Measurements from ENCODE around the gene FMN1.

Gene FMN1

DNA sequence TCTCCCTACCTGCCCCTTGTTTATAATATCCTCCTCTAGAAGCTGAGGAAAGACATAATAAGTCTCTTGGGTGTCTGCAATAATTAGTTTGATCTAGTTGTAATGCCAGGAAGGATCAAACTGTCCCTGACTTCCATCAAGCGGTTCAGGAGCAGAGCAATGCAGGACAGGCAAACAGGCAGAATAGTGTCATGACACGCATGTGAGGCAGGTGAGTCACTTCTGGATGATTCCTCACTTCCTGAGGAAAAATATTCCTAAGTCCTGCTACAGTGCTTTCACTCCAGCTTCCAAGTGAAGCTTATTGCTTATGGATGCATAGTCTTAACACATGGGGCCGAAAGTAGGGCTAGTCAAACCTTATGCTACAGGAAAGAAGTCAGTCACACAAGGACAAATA is 390.9 kb downstream of the FMN1 start:
- H3K9me3 ChIP-seq (replicated peaks in 1 of 11), result peaks cover 5 to 12% (median 10%) of the 10 kb centered on the region in 11 experiments; a peak in 19 of 22 replicates
- no peak for TF ChIP-seq Cebpa-rat (IDR thresholded peaks at IDR 0.05)
- no peaks in the 10 kb centered on the region for H3K27me3 ChIP-seq
- H3K27ac ChIP-seq, result no peak overlapping the region
- peaks cover 0 to 10% (median 5%) of the 10 kb centered on the region in 10 experiments; a peak in 9 of 20 replicates for H3K4me1 ChIP-seq
- H3K36me3 ChIP-seq, result peaks cover 0 to 72% (median 0%) of the 10 kb centered on the region in 11 experiments; a peak in 4 of 22 replicates
- no peak overlapping the region for H3K9ac ChIP-seq
- no peak overlapping the region for H3K4me2 ChIP-seq
- no peaks in the 10 kb centered on the region; a peak in 2 of 22 replicates for H4K20me1 ChIP-seq
- no peak overlapping the region for H3K4me3 ChIP-seq

DNA sequence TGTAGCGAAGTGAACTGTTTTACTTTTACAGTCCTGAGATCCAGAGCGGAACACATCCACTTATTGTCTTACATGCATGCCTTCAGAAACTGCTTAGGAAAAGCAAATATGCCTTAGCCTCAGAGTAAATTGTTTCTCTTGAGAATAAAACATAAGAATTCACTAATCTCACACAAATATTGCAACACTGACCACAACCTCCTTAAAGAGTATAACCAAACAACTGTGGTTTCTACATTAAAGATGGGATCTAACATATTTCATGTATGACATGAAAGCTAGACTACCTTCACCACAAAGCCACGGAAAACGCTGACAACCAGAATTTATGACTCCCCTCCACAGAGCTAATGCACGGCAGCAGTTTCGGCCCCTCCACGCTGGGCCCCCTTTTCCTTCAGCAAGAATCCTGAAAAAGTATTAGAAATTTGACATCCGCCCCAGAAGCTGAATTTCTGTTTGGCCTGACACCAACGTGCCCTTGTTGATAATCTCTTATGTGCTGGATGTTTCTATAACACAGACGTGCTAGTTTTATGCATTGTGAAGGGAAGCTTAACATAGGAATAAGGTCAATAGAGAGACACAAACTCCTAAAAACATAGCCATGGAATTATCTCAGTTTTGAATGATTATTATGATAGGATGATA is 392.1 kb downstream of the FMN1 start:
- Histone ChIP-seq H3K27ac (no peak overlapping the region), H3K9me3 (replicated peaks in 1 of 11) (peaks cover 5 to 12% (median 10%) of the 10 kb centered on the region in 11 experiments; a peak in 19 of 22 replicates), H3K36me3 (peaks cover 0 to 77% (median 0%) of the 10 kb centered on the region in 11 experiments; a peak in 4 of 22 replicates), H3K4me1 (peaks cover 0 to 10% (median 5%) of the 10 kb centered on the region in 10 experiments; a peak in 9 of 20 replicates), H3K27me3 (no peaks in the 10 kb centered on the region), H3K4me3 (no peak overlapping the region), H3K4me2 (peak overlapping the region in 7 of 11 experiments; percentile 8 to 38 (median 22); a peak in 5 of 22 replicates), H4K20me1 (no peaks in the 10 kb centered on the region; a peak in 1 of 22 replicates), H3K9ac (no peak overlapping the region)
- TF ChIP-seq Cebpa-rat (IDR thresholded peaks at IDR 0.05), result no peak

DNA sequence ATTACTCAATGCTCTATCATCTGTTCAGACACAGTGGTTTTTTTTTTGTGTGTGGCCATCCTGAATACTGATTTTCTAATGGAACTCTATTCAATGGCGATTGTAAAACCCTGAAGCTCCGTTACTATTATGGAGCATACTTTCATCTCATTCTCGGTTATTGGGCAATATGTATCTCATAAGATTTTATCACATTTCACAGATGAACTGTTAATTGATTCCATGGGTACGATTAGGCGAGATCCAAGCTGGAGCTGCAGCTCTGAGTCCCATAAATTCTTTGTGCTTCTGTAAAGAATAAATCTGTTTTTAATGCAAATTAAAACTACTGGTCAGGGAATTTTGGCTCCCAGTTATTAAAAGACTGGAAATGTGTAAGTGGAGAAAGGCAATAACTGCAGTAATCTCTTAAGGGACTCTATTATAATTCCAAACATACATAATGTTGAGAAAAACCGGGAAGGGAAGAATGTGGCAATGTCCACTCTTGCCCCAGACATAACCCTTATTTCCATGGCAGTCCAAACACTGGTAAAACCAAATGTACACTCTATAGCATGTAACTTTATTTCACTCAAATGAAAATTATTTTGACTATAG is 394.5 kb downstream of the FMN1 start:
- H3K9ac ChIP-seq, result no peak overlapping the region
- H3K36me3 ChIP-seq, result peaks cover 0 to 89% (median 0%) of the 10 kb centered on the region in 11 experiments; a peak in 4 of 22 replicates
- no peaks in the 10 kb centered on the region for H3K27me3 ChIP-seq
- H3K4me2 ChIP-seq, result no peak overlapping the region
- H3K27ac ChIP-seq, result no peak overlapping the region
- no peak for TF ChIP-seq Cebpa-rat (IDR thresholded peaks at IDR 0.05)
- H3K4me3 ChIP-seq, result no peak overlapping the region
- peaks cover 0 to 10% (median 5%) of the 10 kb centered on the region in 10 experiments; a peak in 9 of 20 replicates for H3K4me1 ChIP-seq
- H4K20me1 ChIP-seq, result no peaks in the 10 kb centered on the region; a peak in 1 of 22 replicates
- peaks cover 5 to 12% (median 10%) of the 10 kb centered on the region in 11 experiments; a peak in 19 of 22 replicates for H3K9me3 ChIP-seq (replicated peaks in 1 of 11)

DNA sequence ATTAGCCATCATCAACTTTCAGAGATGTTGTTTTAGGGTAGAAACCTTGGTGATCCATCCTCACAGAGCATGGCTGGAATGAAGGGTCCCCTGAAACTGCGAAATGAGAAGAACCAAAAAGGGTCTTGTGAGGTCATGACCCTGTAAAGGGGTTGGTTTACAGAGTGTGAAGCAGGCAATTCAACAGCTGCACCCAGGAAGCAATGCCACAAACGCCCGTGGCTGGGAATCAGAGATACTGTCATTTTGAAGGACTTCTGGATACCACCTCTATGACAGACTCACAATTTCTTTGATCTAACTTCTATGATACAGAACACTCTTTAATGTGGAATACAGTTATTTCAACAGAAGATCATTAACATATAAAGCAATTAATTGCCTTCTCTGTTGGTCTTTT is 397.7 kb downstream of the FMN1 start:
- H3K4me1 ChIP-seq, result 0 out of 20 replicates have a peak, but pooled peaks cover 0 to 4% (median 0%) of the 10 kb centered on the region in 10 experiments
- H3K27ac ChIP-seq, result no peak overlapping the region
- H3K27me3 ChIP-seq, result no peaks in the 10 kb centered on the region
- H3K4me2 ChIP-seq, result no peak overlapping the region
- no peaks in the 10 kb centered on the region for H3K9me3 ChIP-seq (replicated peaks in 1 of 11)
- H3K4me3 ChIP-seq, result no peak overlapping the region
- no peak for TF ChIP-seq Cebpa-rat (IDR thresholded peaks at IDR 0.05)
- H3K36me3 ChIP-seq, result peaks cover 0 to 81% (median 0%) of the 10 kb centered on the region in 11 experiments; a peak in 4 of 22 replicates
- H4K20me1 ChIP-seq, result no peaks in the 10 kb centered on the region; a peak in 1 of 22 replicates
- H3K9ac ChIP-seq, result no peak overlapping the region

DNA sequence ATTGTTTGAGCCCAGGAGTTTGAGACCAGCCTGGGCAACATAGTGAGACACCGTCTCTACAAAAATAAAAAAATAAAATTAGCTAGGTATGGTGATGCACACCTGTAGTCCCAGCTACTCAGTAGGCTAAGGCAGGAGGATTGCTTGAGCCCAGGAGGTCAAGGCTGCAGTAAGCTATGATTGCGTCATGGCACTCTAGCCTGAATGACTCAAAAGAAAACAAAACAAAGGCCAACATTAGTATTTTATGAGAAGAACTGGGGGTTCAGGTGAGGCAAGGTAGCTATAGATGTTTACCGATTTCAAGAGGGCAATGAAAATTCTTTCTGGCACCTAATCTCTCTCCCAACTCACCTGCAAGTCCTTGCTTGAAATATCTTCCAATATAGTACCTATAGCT is 399.5 kb downstream of the FMN1 start:
- Histone ChIP-seq H4K20me1 (no peaks in the 10 kb centered on the region; a peak in 1 of 22 replicates), H3K4me2 (no peak overlapping the region)

DNA sequence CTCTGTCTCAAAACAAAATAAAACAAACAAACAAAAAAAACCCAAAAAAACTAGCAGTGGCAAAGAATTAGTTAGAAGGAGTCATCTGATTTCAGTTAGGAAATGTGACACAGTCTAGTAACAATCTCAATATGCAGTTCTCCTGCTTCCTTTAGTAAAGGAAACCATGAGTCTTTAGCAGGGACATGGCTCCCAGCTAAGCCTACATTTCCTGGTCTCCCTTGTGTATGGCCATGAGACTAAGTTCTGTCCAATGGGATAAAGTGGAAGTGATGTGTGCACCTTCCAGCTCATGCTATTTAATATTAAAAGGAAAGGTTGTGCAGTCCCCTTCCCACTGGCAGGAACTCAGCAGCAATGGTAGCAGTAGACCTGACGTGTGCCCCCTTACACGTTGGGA is 402.1 kb downstream of the FMN1 start:
- Histone ChIP-seq H3K9ac (no peak overlapping the region), H3K4me1 (no peaks in the 10 kb centered on the region), H3K36me3 (peaks cover 0 to 70% (median 0%) of the 10 kb centered on the region in 11 experiments; a peak in 4 of 22 replicates), H3K27ac (no peak overlapping the region), H3K4me3 (no peak overlapping the region), H4K20me1 (no peaks in the 10 kb centered on the region), H3K9me3 (replicated peaks in 1 of 11) (0 out of 22 replicates have a peak, but pooled peaks cover 0 to 3% (median 0%) of the 10 kb centered on the region in 11 experiments), H3K4me2 (no peak overlapping the region), H3K27me3 (no peaks in the 10 kb centered on the region)
- no peak for TF ChIP-seq Cebpa-rat (IDR thresholded peaks at IDR 0.05)

More for the DNA sequence above, 399.5 kb downstream of the FMN1 start:
- H3K36me3 ChIP-seq, result peaks cover 0 to 79% (median 0%) of the 10 kb centered on the region in 11 experiments; a peak in 4 of 22 replicates
- H3K4me3 ChIP-seq, result no peak overlapping the region
- H3K4me1 ChIP-seq, result no peaks in the 10 kb centered on the region
- H3K27ac ChIP-seq, result no peak overlapping the region
- peak in 3 of 11 experiments; percentile 10 to 28 (median 14); a peak in 1 of 22 replicates for TF ChIP-seq Cebpa-rat (IDR thresholded peaks at IDR 0.05)
- no peak overlapping the region for H3K9ac ChIP-seq
- H3K27me3 ChIP-seq, result no peaks in the 10 kb centered on the region
- no peaks in the 10 kb centered on the region for H3K9me3 ChIP-seq (replicated peaks in 1 of 11)

DNA sequence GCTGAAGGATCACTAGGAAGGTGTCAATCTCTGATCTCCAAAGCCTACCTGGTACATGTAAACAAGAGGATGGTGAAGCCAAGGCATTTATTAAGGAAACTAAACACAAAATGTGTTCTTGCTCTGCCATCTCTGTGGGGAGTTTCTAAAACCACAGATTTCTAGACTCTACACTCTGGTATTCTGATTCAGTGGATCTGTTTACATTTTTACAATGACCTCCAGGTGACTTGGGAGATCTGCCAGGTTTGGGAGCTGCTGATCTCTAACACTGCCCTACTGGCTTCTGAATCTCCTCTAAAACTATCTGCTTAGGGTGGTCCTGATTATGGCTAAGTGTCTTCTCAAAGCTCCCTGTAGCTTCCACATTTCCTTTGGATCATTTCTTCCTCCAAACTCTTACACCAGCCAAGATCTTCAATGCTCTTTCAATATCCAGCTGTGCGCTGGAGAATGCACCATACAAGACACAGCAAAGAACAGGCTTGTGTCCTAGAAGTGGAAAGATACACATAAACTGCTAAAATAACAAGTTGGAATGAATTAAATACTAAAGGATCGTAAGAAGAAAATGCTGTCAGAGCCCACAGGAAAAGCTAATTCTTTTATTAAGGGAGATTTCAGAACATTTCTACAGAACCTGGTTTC is 404.0 kb downstream of the FMN1 start:
- TF ChIP-seq Cebpa-rat (IDR thresholded peaks at IDR 0.05), result no peak
- Histone ChIP-seq H3K4me2 (no peak overlapping the region), H3K27ac (no peak overlapping the region), H3K4me1 (no peaks in the 10 kb centered on the region), H3K36me3 (peaks cover 0 to 71% (median 0%) of the 10 kb centered on the region in 11 experiments; a peak in 4 of 22 replicates), H3K4me3 (no peak overlapping the region), H4K20me1 (no peaks in the 10 kb centered on the region), H3K9me3 (replicated peaks in 1 of 11) (0 out of 22 replicates have a peak, but pooled peaks cover 0 to 3% (median 0%) of the 10 kb centered on the region in 11 experiments), H3K9ac (no peak overlapping the region), H3K27me3 (no peaks in the 10 kb centered on the region)

DNA sequence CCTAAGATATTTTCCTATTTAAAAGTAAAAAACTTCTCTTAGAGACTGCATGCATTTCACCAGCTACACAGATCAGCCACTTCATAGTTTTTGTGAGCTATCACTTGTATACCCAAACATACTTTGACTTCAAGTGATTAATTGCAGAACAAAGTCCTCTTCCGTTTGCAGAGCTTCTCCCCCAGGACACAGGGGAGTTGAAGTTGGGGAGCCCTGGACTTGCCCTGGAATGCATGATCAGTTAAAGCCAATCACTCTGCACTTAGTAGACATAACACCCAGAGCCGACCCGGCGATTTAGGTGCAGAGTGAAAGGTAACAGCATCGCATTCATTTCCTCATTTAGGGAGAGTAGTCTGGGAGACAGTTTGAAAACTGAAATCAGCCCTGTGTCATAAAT is 406.6 kb downstream of the FMN1 start:
- Histone ChIP-seq H3K27ac (no peak overlapping the region), H3K9ac (no peak overlapping the region), H3K4me1 (peaks cover 0 to 5% (median 0%) of the 10 kb centered on the region in 10 experiments; a peak in 1 of 20 replicates), H3K4me3 (no peak overlapping the region), H3K9me3 (replicated peaks in 1 of 11) (0 out of 22 replicates have a peak, but pooled peaks cover 0 to 3% (median 0%) of the 10 kb centered on the region in 11 experiments), H3K36me3 (peaks cover 0 to 58% (median 0%) of the 10 kb centered on the region in 11 experiments; a peak in 4 of 22 replicates), H3K4me2 (no peak overlapping the region), H4K20me1 (peaks cover 0 to 5% (median 0%) of the 10 kb centered on the region in 11 experiments; a peak in 1 of 22 replicates), H3K27me3 (no peaks in the 10 kb centered on the region)
- TF ChIP-seq Cebpa-rat (IDR thresholded peaks at IDR 0.05), result no peak

Data from BLaER1 treated with 17β-estradiol and CSF1 and Interleukin-3, amounts not matched to agents 10 nM and 100 nM (cell line).